GM19025 (cell line): ENCODE measurements around the gene ZNF146.
"Not testable (repeated sequence)": the region's sequence is repeated elsewhere in the genome, so short reads cannot be mapped to it uniquely, and the experiment has no call there.

Source experiments
- ATAC-seq: cut with Tn5 transposase; IDR thresholded peaks from one replicate; pipeline ENCODE4 v1.9.1; 2021; ENCODE audit warnings: mild to moderate bottlenecking, low read depth, moderate library complexity; ENCODE audit not compliant: unreplicated experiment

Gene ZNF146

DNA sequence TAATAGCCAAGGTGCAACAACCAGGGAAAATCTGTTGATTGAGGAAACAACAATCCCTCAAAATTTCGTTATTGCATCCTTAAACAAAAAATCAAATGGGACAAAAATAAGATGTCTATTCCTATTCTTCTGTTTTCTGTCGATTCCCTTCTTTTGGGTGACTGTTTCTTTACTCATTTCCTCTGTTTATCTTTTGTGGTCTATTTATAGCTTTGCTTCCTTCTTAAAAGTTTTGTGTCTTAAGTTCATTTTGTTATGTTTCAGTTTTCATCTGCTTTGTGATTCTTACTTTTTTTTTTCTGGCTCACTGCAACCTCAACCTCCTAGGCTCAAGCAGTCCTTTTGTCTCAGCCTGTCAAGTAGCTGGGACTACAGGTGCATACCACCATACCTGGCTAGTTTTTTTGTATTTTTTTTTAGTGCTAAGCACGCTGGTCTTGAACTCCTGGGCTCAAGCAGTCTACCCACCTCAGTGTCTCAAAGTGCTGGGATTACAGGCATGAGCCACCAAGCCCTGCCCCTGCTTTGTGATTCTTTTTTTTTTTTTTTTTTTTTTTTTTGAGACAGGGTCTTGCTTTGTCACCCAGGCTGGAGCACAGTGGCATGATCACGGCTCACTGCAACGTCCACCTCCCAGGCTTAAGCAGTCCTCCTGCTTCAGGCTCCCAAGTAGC is 10.4 kb downstream of the ZNF146 start:
- no peak for ATAC-seq

DNA sequence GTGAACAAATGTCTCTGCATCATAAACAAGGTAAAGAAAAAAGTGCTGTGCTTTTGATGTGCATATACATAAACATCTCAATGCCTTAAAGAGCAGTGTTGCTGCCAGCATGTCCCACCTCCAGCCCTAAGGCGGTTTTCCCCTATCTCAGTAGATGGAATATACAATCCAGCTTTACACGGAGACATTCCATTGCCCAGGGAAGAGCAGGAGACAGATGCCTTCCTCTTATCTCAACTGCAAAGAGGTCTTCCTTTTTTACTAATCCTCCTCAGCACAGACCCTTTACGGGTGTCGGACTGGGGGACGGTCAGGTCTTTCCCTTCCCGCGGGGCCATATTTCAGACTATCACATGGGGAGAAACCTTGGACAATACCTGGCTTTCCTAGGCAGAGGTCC is 18.7 kb downstream of the ZNF146 start:
- ATAC-seq = not testable (repeated sequence)

DNA sequence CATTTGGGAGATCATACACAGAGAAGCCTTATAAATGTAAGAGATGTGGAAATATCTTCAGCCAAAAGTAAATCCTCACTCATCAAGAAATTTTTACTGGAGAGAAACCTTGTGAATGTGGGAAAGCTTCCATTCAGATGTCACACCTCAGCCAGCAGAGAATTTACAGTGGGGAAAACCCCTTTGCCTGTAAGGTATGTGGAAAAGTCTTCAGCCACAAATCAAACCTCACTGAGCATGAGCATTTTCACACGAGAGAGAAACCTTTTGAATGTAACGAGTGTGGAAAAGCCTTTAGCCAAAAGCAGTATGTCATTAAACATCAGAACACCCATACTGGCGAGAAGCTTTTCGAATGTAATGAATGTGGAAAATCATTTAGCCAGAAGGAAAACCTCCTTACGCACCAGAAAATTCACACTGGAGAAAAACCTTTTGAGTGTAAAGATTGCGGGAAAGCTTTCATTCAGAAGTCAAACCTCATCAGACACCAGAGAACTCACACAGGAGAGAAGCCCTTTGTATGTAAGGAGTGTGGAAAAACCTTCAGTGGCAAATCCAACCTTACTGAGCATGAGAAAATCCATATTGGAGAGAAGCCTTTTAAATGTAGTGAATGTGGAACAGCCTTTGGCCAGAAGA is 21.5 kb downstream of the ZNF146 start:
- ATAC-seq = no peak

DNA sequence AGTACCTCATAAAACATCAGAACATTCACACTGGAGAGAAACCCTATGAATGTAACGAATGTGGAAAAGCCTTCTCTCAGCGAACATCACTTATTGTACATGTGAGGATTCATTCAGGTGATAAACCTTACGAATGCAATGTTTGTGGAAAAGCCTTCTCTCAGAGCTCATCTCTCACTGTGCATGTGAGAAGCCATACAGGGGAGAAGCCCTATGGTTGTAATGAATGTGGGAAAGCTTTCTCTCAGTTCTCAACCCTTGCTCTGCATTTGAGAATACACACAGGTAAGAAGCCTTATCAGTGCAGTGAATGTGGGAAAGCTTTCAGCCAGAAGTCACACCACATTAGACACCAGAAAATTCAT is 22.0 kb downstream of the ZNF146 start:
- ATAC-seq = no peak

DNA sequence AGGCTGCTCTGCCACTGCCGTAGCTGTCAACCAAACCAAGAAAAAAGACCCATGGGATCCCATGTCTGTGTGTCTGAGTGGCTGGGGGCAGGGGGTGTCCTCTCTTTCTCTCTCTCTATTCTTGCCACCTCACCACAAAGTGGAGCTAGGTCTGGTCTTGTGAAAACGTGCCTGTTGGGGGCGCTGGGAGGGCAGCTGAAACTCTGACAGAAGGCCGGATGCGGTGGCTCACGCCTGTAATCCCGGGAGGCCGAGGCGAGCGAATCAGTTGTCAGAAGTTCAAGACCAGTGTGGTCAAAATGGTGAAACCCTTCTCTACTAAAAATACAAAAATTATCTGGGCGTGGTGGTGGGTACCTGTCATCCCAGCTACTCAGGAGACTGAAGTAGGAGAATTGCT is 29.2 kb downstream of the ZNF146 start:
- ATAC-seq = no peak

DNA sequence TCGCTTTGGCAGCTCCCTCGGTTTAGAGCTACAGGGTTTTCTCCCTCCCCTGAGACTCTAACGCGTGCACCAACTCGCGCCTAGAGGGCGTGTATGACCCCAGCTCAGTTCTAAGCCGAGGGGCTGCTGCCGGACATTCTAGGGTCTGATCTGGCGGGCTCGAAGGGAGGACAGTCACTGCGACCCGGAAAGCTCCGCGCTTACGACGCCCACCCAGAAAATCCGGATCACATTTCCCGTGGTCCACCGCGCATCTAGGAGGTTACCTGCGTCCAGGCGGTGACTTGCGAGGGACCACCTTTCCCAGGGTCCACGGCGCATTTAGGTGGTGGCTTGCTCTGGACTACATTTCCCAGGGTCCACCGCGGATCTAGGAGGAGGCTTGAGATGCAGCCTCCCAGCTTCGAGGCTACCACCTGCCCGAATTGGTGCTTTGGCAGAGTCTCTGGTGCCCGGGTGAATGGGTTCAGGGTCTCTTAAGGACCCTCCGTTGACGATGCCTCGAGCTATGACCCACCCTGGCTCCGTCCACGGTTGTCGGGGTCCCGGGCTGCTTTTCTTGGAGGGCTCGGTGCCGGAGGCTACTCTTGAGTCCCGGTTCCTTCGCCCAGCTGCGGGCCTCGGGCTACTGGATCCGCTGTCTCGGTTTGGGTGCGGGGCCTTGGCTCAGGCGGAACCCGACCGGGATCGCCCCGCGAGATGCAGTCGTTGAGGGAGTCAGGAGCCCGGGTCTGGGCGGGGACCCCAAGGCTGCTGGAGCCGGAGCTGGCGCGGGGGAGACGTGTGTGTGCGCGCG is 30.5 kb downstream of the ZNF146 start:
- ATAC-seq = no peak

DNA sequence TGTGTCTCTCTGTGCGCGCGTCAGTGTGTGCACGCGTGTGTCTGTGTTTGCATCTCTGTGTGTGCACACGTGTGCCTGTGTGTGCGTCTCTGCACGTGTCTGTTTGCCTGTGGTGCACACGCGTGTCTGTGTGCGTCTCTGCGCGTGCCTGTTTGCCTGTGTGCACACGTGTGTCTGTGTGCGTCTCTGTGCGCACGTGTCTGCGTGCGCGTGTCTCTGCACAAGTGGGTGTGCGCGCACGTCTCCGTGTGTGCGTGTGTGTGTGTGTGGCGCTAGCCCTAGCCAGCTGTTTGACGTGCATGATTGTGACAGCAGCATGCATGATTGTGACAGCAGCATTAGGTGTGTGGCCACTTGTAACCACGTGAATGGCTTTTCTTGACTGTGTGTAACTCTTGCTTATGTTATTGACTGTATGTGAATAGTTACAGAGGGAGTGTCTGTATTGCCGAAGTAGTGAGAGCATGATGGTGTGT is 31.1 kb downstream of the ZNF146 start:
- no peak for ATAC-seq

DNA sequence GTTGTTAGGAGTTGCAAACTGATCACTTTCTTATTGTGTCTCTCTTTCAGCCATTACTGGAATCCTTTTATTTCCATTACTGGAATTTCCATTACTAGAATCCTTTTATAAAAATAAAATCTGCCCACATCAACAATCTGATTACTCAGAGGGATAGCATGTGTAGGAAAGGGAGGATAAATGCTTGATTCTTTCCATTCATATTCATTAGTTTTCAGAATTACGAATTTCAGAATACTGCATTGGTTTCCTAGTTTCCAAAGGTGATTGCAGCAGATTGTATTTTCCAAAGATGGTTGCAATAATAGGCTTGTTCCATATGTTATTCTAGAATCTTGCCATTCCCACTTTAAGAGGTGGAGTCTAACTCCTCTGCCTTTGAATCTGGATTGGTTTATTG is 37.1 kb downstream of the ZNF146 start:
- no peak for ATAC-seq

DNA sequence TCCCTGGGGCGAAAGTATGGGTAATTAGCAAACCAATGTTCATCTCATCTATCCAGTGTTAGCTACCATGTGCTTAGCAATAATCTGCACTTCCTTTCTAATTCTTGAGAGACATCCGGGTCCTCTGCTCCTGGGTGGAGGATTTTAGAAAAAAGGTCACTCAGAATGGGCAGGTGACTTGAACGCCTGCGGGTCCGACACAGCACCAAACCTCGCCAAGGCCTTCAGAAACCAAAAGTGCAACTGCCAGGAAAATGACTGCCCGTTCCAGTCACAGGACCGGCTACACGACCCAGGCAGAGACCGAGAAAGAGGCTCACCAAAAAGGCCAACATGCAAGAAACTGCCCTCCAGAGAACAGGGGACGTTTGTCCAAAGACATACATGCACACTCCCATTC is 39.9 kb downstream of the ZNF146 start:
- no peak for ATAC-seq

DNA sequence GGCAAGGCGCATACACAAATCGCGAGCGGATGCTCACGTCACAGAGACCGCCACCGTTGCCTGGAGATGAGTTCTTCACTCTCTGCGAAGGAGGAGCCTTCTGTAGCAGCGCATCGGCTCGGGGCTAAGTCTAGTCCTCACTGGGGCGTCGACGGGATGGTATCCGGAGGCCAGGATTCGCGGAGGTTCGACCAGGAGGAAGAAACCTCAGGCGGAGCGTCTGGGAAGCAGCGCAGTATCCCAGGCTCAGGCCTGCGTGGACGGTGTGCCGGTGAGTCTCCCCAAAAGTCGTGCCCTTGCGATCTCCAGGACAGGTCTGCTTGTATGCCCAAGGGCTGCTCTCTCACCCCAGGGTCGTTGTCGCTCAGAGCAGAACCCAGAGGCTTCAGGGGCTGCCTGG is 40.4 kb downstream of the ZNF146 start:
- no peak for ATAC-seq

DNA sequence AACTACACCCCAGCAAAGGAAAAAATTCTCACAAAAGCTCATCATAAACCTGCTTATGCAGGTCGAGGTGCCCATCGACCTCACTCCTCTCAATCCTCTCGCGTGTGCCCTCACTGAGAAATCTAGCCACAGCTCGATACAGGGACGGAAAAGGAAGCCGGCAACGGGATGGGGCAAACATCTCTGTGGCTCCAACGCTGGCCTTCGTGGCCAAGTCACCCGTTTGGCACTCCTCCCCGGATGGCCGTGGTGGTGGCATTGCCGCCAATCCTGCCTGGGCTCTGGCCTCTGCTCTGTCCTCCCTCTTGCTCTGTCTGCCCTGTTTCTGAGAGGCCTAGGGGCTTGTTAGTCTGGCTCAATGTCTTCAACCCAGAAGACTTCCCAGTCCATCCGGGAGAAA is 41.2 kb downstream of the ZNF146 start:
- no peak for ATAC-seq

DNA sequence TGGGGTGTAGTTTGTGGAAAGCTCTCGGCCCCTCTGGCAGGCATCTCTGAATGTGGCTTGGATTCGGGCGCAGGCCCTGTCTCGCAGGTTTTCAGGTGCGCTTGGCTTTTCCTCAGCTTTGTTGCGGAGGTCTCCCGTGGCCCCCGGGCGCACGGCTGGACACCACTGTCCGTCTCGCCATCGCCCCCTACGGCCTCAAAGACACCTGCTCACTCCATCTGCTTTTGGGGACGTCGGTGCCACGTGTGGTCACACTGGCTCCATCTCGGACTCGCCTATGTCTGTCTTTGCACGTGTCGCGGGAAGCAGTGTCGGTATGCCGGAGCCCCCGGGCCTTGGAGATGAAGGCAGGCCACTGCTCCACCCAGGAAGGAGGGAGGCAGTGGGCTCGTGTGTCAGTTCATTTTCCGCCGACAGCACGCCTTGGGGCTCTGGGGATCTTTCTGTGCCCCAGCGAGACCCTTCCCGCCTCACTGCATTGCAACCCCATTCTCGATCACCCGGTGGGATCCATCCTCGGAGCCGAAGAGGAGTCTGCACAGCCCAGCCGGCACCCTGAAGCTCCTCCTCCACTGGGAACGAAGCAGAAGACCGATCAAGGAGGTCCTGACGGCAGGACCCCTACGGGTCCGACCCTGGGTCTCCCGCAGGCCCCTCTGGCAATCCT is 42.1 kb downstream of the ZNF146 start:
- no peak for ATAC-seq

DNA sequence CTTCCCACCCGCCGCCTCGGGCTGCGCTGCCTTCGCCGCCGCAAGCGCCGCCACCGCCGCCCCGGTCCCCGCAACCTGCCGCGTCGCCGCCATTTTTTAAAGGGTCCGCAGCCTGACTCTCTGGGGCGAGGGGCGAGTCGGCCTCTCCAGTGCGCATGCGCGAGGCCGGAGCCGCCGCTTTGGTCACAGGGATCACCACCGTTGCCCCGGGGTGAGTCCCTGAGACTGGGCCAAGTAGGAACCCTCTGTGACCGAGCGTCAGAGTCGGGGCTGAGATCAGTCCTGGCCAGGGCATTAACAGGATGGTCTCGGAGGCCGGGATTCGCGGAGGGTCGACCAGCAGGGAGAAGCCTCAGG is 42.6 kb downstream of the ZNF146 start:
- ATAC-seq = no peak

DNA sequence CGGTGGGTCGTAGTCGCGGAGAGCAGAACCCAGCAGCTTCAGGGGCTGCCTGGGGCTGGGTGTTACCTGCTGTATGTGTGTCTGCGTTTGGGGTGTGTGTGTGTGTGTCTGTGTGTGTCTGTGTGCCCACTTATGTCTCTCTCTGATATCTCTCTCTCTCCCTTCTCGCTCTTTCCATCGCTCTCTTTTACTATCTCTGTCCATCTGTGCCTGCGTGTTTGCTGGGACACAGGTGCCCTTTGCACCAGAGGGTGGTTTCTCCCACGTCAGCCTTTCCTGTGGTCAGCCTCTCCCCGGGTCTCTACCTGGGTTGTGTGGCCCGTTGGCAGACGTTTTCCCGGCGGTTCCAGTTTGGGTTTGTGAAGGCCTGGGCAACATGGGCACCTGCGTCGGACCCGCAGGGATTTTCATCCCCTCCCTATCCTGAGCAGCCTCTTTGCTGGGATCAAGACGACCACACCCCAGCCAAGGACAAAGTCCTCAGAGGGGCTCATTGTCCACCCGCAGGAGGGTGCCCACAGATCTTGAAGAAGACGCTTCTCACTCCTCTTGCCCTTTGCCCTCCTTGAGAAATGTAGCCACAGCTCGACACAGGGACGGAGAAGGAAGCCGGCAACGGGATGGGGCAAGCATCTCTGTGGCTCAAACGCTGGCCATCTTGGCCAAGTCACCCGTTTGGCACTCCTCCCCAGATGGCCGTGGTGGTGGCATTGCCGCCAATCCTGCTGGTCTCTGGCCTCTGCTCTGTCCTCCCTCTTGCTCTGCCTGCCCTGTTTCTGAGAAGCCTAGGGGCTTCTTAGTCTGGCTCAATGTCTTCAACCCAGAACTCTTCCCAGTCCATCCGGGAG is 43.3 kb downstream of the ZNF146 start:
- no peak for ATAC-seq

DNA sequence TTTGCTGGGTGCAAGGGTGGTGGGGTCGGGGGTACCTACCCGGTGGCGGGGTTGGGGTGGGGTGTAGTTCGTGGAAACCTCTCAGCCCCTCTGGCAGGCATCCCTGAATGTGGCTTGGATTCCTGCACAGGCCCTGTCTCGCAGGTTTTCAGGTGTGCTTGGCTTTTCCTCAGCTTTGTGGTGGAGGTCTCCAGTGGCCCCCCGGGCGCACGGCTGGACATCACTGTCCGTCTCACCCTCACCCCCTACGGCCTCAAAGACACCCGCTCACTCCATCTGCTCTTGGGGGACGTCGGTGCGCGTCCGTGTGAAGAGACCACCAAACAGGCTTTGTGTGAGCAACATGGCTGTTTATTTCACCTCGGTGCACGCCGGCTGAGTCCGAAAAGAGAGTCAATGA is 44.3 kb downstream of the ZNF146 start:
- ATAC-seq = no peak

DNA sequence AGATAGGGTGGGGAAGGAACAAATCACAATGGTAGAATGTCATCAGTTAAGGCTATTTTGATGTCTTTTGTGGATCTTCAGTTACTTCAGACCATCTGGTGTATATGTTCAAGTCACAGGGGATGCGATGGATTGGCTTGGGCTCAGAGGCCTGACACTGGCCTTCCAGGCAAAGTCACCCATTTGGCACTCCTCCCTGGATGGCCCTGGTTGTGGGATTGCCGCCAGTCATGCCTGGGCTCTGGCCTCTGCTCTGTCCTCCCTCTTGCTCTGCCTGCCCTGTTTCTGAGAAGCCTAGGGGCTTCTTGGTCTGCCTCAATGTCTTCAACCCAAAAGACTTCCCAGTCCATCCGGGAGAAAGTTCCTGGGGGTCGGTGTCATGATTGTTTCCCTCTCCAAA is 50.2 kb downstream of the ZNF146 start:
- ATAC-seq = no peak

DNA sequence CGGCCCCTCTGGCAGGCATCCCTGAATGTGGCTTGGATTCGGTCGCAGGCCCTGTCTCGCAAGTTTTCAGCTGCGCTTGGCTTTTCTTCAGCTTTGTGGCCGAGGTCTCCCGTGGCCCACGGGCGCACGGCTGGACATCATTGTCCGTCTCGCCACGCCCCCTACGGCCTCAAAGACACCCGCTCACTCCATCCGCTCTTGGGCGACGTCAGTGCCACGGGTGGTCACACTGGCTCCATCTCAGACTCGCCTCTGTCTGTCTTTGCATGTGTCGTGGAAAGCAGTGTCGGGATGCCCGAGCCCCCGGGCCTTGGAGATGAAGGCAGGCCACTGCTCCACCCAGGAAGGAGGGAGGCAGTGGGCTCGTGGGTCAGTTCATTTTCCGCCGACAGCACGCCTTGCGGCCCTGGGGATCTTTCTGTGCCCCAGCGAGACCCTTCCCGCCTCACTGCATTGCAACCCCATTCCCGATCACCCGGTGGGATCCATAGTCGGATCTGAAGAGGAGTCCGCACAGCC is 51.0 kb downstream of the ZNF146 start:
- no peak for ATAC-seq

DNA sequence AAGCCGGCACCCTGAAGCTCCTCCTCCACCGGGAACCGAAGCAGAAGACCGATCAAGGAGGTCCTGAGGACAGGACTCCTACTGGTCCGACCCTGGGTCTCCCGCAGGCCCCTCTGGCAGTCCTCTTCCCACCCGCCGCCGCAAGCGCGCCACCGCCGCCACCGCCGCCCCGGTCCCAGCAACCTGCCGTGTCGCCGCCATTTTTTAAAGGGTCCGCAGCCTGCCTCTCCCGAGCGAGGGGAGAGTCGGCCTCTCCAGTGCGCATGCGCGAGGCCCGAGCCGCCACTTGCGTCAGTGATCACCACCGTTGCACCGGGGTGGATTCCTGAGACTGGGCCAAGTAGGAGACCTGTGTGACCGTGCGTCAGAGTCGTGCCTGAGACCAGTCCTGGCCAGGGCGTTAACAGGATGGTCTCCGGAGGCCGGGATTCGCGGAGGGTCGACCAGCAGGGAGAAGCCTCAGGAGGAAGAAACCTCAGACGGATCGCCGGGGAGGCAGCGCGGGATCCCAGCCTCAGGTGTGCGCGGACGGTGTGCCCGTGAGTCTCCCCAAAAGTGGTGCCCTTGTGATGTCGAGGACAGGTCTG is 51.6 kb downstream of the ZNF146 start:
- ATAC-seq = no peak

DNA sequence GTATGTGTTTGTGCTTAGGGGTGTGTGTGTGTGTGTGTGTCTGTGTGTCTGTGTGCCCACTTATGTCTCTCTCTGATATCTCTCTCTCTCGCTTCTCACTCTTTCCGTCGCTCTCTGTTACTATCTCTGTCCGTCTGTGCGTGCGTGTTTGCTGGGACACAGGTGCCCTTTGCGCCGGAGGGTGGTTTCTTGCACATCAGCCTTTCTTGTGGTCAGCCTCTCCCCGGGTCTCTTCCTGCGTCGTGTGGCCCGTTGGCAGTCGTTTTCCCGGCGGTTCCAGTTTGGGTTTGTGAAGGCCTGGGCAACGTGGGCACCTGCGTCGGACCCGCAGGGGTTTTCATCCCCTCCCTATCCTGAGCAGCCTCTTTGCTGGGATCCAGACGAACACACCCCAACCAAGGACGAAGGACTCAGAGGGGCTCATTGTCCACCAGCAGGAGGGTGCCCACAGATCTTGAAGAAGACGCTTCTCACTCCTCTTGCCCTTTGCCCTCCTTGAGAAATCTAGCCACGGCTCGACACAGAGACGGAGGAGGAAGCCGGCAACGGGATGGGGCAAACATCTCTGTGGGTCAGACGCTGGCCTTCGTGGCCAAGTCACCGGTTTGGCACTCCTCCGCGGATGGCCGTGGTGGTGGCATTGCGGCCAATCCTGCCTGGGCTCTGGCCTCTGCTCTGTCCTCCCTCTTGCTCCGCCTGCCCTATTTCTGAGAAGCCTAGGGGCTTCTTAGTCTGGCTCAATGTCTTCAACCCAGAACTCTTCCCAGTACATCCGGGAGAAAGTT is 52.3 kb downstream of the ZNF146 start:
- no peak for ATAC-seq
